ENCODE data around the gene CFAP77. TPM values are rescaled to one million over a fixed set of nuclear protein-coding genes. Genes with fewer than 3 reads are reported as not detected.

Gene CFAP77
- total RNA-seq, 1 donor from 2014 or later: not detected

DNA sequence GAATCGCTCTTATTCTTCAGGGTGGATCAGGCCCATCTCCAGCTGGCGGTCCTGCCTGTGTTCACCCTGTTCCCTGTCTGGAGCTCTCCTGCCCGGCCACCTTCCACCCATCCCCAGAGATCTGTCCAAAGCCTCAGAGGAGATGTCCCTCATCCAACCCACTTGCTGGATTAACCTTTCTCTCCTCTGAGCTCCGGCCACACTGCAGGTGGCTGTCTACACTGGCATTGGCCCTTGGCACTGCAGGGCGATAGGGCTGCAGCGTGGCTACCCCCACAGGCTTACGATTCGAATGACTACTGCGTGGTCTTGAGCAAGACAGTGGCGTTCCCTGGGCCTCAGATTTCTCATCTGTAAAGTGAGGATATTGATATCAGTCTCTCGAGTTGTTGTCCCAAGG is 108.6 kb downstream of the CFAP77 start:
- no peak for DNase-seq

DNA sequence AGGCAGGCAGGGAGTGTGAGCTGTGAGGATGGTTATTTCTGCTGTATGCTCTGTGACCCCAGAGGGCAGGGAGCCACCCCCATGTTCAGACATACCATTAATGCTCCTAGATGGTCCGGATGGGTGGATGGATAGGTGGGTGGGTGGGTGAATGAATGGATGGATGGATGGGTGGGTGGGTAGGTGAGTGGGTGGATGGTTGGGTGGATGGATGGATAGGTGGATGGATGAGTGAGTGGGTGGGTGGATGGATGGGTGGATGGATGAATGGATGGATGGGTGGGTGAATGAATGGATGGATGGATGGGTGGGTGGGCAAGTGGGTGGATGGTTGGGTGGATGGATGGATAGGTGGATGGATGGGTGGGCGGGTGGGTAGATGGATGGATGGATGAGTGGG is 109.0 kb downstream of the CFAP77 start:
- DNase-seq: no peak

- DNase-seq: no peak
Observed at GRCh38 chr9:132520612-132521011, 110.6 kb downstream of the CFAP77 start.

- DNase-seq: no peak
Observed at GRCh38 chr9:132525308-132526023, 115.5 kb downstream of the CFAP77 start.

DNA sequence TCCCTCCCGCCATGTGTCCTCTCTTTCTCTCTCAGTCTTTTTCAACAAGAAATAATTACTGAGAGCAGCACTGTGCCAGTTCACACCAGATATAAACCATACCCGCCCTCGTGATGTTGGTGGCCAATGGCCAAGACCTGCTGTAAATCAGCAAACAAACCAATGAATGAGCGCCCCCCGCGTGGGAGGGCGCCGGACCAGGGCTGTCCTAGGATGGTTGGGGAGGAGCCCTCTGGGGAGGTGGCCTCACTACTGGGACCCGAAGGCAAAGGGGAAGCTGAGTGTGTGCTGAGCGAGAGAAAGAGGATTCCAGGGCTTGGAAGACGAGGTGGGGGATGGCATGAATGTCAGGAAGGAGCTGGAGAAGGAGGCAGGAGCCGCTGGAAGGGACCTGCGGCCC is 121.2 kb downstream of the CFAP77 start:
- DNase-seq: no peak

GRCh38 chr9:132531710-132532570 is 121.9 kb downstream of the CFAP77 start:
- no peak for DNase-seq

GRCh38 chr9:132534832-132535231 is 124.8 kb downstream of the CFAP77 start:
- no peak for DNase-seq

DNA sequence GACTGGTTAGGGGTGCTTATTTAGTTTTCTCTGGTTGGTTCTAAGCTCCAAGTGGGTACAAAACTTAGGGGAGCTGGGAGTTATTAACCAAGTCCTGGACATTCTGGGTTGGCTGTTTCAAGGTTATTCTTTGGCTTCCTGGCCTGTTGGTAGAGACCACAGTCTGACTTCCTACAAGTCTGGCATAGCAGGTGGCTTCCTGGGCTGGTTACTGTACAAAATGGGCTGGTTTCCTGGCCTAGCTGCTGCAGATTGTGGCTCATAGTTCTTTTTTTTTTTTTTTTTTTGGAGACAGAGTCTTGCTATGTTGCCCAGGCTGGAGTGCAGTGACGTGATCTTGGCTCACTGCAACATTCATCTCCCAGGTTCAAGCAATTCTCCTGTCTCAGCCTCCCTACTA is 126.1 kb downstream of the CFAP77 start:
- no peak for DNase-seq

DNA sequence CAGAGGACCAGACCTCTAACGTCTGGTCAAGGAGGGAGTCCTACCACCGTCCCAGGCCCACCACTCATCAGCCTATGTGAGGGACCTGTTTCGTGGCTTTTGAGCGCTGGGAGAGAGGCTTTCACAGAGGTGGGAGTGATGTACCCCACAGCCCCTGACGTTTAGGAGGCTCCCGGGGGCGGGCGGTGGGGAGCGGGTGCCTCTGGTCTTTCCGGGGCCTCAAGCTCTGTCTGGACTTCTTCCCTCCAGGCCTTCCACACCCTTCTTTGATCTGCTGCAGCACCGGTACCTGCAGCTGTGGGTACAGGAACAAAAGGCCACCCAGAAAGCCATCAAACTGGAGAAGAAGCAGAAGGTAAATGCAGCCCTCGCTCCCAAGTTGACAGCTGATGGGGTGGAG is 127.3 kb downstream of the CFAP77 start:
- DNase-seq: no peak

DNA sequence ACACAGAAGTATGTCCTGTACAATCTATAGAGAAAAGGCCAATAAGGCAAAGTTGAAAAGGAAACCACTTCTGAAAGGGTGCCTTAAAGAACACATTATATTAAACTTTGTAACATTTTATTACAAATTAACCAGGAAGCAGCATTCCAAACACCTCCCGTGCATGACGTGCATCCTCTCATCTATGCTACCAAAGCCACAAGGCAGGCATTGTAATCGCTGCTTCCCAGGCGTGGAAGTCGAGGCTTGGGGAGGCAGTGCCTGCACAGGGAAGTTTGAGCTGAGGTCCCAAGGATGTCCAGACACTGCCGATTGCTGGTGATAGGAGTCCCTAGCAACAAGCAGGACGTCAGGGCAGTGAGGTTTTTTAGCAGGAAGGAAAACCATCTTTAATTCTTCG is 128.1 kb downstream of the CFAP77 start:
- no peak for DNase-seq

- DNase-seq: no peak
Observed at GRCh38 chr9:132539096-132539495, 129.1 kb downstream of the CFAP77 start.

- DNase-seq: no peak
Observed at GRCh38 chr9:132541051-132541450, 131.0 kb downstream of the CFAP77 start.

DNA sequence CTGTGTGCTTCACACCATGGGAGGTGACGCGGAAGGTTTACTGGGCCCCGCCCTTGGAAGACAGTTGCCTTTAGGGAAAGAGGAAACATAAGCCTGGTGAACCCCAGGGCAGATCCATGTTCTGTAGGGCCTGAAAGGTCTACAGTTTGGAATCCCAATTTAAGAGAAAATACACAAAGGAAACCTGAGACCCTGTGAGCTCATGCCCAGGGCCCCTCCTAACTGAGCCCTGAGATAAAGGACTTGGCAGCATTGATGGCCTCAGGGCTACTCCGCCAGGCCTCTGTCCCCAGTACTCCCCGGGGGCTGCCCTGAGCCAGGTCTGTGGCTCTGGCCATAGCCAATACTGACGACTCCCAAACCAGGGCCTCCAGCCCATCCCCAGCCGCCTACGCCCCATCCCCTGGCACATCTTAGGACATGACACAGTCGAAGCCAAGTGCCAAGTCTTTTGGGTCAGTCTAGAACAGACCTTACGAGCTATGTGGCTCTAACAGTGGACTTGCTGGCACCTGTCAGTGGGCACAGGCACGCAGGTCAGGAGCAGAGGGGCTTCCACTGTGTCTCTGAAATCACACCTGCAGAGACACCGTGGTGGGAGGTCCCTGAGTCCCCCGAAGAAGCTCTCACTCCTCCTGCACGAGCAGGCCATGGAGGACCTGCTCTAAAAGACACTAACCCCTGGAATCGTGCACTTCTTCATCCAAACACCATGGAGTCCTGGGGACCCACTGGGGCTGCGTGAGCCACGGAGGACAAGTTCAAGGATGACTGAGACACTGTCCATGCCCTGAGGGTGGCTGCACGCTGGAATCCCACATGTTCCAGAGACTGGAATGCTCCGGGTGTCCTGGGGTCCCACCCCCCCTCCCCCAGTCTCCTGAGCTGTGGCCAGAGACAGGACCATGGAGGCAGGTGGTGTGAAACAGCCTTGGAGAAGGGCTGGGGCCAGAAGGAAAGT is 132.1 kb downstream of the CFAP77 start:
- DNase-seq: no peak

GRCh38 chr9:132543251-132543650 is 133.2 kb downstream of the CFAP77 start:
- DNase-seq: no peak

DNA sequence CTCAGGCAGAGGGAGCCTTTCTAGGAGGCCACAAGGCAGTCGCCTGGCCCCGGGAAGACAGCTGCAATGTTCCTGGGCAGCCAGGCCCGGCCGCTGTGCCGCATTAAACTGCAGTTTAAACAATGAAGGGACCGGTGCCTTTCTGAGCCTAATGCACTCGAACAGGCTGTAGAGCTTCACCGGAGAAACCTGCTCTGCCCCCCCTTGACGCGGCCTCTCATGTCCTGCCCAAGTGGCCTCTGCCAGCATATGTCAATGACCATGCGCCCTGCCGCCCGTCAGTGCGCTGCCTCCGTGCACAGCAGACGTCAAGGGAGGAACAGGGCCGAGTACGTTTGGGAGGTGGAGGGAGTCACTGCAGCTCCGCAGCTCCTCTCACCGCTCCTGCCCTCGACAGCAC is 133.9 kb downstream of the CFAP77 start:
- no peak for DNase-seq

GRCh38 chr9:132545578-132545977 is 135.6 kb downstream of the CFAP77 start:
- no peak for DNase-seq

DNA sequence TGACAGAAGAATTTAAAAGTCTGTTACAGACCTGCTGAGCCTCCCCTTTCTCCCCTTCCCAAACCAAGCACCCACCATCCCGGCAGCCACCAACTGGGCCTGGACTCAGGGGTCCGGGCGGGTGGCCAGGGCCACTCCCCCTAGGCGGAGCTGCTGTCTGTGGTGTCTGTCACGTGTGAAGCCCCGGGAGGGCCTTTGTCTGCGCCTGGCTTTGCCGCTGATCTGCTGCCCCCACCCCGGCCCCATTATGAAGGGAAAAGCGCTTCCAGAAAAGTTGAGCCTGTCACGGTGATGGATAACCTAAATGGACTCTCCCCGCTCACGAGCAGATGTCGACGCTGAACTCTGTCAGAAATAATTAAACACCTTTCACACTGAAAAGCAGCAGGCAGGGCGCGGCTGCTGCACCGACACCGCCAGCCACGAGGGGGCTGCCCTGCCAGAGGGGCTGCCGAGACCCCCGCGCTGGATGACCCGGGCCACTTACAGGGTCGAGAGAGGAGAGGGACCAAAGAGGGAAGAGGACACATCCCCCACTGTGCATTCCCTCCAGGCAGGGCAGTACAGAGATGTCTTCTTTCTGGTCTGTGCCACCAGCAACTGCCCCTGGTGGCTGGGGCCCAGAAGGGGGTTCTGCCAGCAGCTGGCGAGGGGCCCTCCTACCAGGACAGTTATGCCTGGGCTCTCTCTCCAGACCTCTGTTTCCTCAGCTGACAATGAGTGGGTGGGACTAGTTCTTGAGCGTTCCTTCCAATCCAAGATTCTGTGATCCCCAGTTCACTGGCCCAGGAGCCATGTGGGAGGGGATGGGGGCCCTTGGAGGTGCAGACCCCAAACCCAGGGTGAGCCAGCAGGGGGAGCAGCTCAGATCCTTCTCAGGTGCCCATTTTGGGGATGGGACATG is 136.4 kb downstream of the CFAP77 start:
- no peak for DNase-seq

DNA sequence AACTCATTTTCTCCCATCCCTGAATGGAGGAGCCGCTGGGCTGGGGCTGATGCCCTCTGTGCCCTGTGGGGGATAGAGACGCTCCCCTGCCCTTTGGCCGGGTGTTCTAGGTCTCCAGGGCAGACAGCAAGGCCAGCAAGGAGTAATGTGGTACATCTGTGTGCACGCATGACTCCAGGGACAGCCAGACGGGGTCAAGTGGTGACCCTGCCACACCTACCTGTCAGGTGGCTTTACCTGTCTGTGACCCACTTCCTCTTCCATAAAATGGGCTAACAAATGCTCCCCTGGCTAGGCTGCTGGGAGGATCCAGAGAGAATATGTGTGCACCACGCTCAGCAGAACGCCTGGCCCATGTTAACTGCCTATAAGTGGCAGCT is 137.0 kb downstream of the CFAP77 start:
- no peak for DNase-seq

GRCh38 chr9:132547436-132547835 is 137.4 kb downstream of the CFAP77 start:
- no peak for DNase-seq

- DNase-seq: no peak
Observed at GRCh38 chr9:132547976-132548730, 138.1 kb downstream of the CFAP77 start.
